ENCODE data around the gene TRAPPC5.

Gene TRAPPC5

GRCh38 chr19:7680606-7681339, at the start of gene TRAPPC5:
TSS of gene TRAPPC5 (plus strand) at chr19:7680833. CDS start at chr19:7682254, 1,421 bp downstream.
- DNase-seq, result peak; percentile 92

GRCh38 chr19:7631577-7631976, 49.1 kb upstream of the TRAPPC5 start:
- no peak for DNase-seq

GRCh38 chr19:7632340-7633203, 48.1 kb upstream of the TRAPPC5 start:
- DNase-seq, result no peak

GRCh38 chr19:7633698-7634097, 46.9 kb upstream of the TRAPPC5 start, which contains the start of gene PCP2:
TSS of gene PCP2 (minus strand) at chr19:7633719. CDS start at chr19:7633457, 262 bp downstream.
- DNase-seq, result no peak

GRCh38 chr19:7635670-7636069, 45.0 kb upstream of the TRAPPC5 start:
- DNase-seq, result no peak

GRCh38 chr19:7636317-7636690, 44.3 kb upstream of the TRAPPC5 start:
- DNase-seq, result no peak

- DNase-seq, result peak; percentile 93
Observed at GRCh38 chr19:7636691-7637373, 43.8 kb upstream of the TRAPPC5 start, which contains the start of gene STXBP2. TSS of gene STXBP2 (plus strand) at chr19:7637110. CDS start at chr19:7637150, 40 bp downstream.

GRCh38 chr19:7637374-7638256, 43.0 kb upstream of the TRAPPC5 start:
- DNase-seq, result no peak

GRCh38 chr19:7638802-7639465, 41.7 kb upstream of the TRAPPC5 start:
- no peak for DNase-seq

GRCh38 chr19:7639863-7640348, 40.7 kb upstream of the TRAPPC5 start:
- no peak for DNase-seq

- DNase-seq, result no peak
Observed at GRCh38 chr19:7640803-7641202, 39.8 kb upstream of the TRAPPC5 start.

GRCh38 chr19:7641290-7642276, 39.0 kb upstream of the TRAPPC5 start:
- DNase-seq, result no peak

- no peak for DNase-seq
Observed at GRCh38 chr19:7642295-7643030, 38.2 kb upstream of the TRAPPC5 start.

GRCh38 chr19:7643031-7643415, 37.6 kb upstream of the TRAPPC5 start:
- no peak for DNase-seq

GRCh38 chr19:7643629-7644549, 36.7 kb upstream of the TRAPPC5 start:
- DNase-seq, result peak; percentile 32

GRCh38 chr19:7644550-7644877, 36.1 kb upstream of the TRAPPC5 start:
- no peak for DNase-seq

GRCh38 chr19:7645163-7645562, 35.5 kb upstream of the TRAPPC5 start:
- no peak for DNase-seq

GRCh38 chr19:7645656-7646425, 34.8 kb upstream of the TRAPPC5 start:
- no peak for DNase-seq
